Stimulated activated CD4-positive, alpha-beta T cell treated with anti-CD3 and anti-CD28 coated beads, Interleukin-12 subunit alpha, Interleukin-12 subunit beta, amount 100 ng/mL, for 4 hours (primary cell): ENCODE measurements around the gene PDAP1.
"Not testable (repeated sequence)": the region's sequence is repeated elsewhere in the genome, so short reads cannot be mapped to it uniquely, and the experiment has no call there.

Experiments
- DNase-seq: peaks from one replicate; pipeline ENCODE4 v3.0.0-alpha.2; 2020

The PDAP1 gene

GRCh38 chr7:99408379-99409191 lies at the start of gene PDAP1, which contains the start of gene BUD31:
Gene PDAP1 (minus strand): TSS chr7:99408597. CDS start chr7:99408548, 49 bp downstream.
Gene BUD31 (plus strand): TSS chr7:99408969. CDS start chr7:99411093, 2,124 bp downstream.
- DNase-seq = peak; percentile 83

GRCh38 chr7:99457650-99458493 lies 49.5 kb upstream of the PDAP1 start:
- DNase-seq = no peak

- DNase-seq = no peak
Observed at GRCh38 chr7:99457050-99457649, 48.8 kb upstream of the PDAP1 start.

- no peak for DNase-seq
Observed at GRCh38 chr7:99456288-99456687, 47.9 kb upstream of the PDAP1 start.

GRCh38 chr7:99455874-99456273 lies 47.5 kb upstream of the PDAP1 start:
- DNase-seq = no peak

GRCh38 chr7:99453105-99453504 lies 44.7 kb upstream of the PDAP1 start:
- no peak for DNase-seq

GRCh38 chr7:99452541-99452940 lies 44.1 kb upstream of the PDAP1 start:
- no peak for DNase-seq

- no peak for DNase-seq
Observed at GRCh38 chr7:99451936-99452335, 43.5 kb upstream of the PDAP1 start.

GRCh38 chr7:99449326-99449725 lies 40.9 kb upstream of the PDAP1 start:
- DNase-seq = no peak

- DNase-seq = no peak
Observed at GRCh38 chr7:99448855-99449254, 40.5 kb upstream of the PDAP1 start.

- no peak for DNase-seq
Observed at GRCh38 chr7:99447943-99448342, 39.5 kb upstream of the PDAP1 start.

- DNase-seq = no peak
Observed at GRCh38 chr7:99446096-99446495, 37.7 kb upstream of the PDAP1 start.

- no peak for DNase-seq
Observed at GRCh38 chr7:99440195-99440594, 31.8 kb upstream of the PDAP1 start.

GRCh38 chr7:99438573-99439480 lies 30.4 kb upstream of the PDAP1 start, which contains the start of the genes CPSF4 and PTCD1:
Gene CPSF4 (plus strand): TSS chr7:99438943. CDS start chr7:99439083, 140 bp downstream.
Gene PTCD1 (minus strand): TSS chr7:99438798. CDS start chr7:99435242, 3,556 bp downstream.
- peak; percentile 91 for DNase-seq

- no peak for DNase-seq
Observed at GRCh38 chr7:99437946-99438572, 29.7 kb upstream of the PDAP1 start.

GRCh38 chr7:99433158-99433557 lies 24.8 kb upstream of the PDAP1 start:
- no peak for DNase-seq

GRCh38 chr7:99431756-99432540 lies 23.6 kb upstream of the PDAP1 start:
- DNase-seq = not testable (repeated sequence)

- no peak for DNase-seq
Observed at GRCh38 chr7:99429756-99430155, 21.4 kb upstream of the PDAP1 start.

- DNase-seq = no peak
Observed at GRCh38 chr7:99428972-99429566, 20.7 kb upstream of the PDAP1 start.
